RWPE2 (cell line): ENCODE measurements around the gene SMPD3.

Experiments used
- ATAC-seq: fragments of 200-7000 bp; cut with Tn5 transposase; 3 replicates; pipeline ENCODE4 v1.9.1; 2021; ENCODE audit warnings: low read depth
- DNase-seq: peaks from one replicate; pipeline ENCODE4 v3.0.0-alpha.2; 2020; ENCODE audit warnings: low spot score
- H3K27ac ChIP-seq: fragments of 450-650 bp; 2 replicates; pipeline ENCODE4 v1.5.1; 2017; ENCODE audit warnings: mild to moderate bottlenecking; ENCODE audit not compliant: poor library complexity, severe bottlenecking
- H3K27me3 ChIP-seq: fragments of 250-450 bp; sonication (Bioruptor Pico); 2 replicates; pipeline ENCODE4 v1.5.1; 2021; ENCODE audit warnings: mild to moderate bottlenecking, moderate library complexity; ENCODE audit not compliant: insufficient read depth, poor library complexity, severe bottlenecking
- H3K36me3 ChIP-seq: fragments of 250-450 bp; sonication (Bioruptor Pico); 2 replicates; pipeline ENCODE4 v1.5.1; 2020; ENCODE audit warnings: low read depth, mild to moderate bottlenecking, moderate library complexity
- H3K4me1 ChIP-seq: fragments of 250-450 bp; sonication (Bioruptor Pico); 2 replicates; pipeline ENCODE4 v1.5.1; 2021; ENCODE audit warnings: mild to moderate bottlenecking, moderate library complexity; ENCODE audit not compliant: insufficient read depth, poor library complexity, severe bottlenecking
- H3K4me3 ChIP-seq: fragments of 250-450 bp; sonication (Bioruptor Pico); 2 replicates; pipeline ENCODE4 v1.5.1; 2021; ENCODE audit warnings: mild to moderate bottlenecking, moderate library complexity; ENCODE audit not compliant: severe bottlenecking
- H3K9me3 ChIP-seq: fragments of 250-450 bp; sonication (Bioruptor Pico); 2 replicates; pipeline ENCODE4 v1.5.1; 2021; ENCODE audit warnings: mild to moderate bottlenecking, moderate library complexity; ENCODE audit not compliant: severe bottlenecking
- TF ChIP-seq, protein P1 (sequence below): fragments of 450-650 bp; IDR thresholded peaks from one replicate; pipeline ENCODE4 v1.5.1; 2017; ENCODE audit warnings: mild to moderate bottlenecking, moderate library complexity; ENCODE audit not compliant: poor library complexity, severe bottlenecking

SMPD3 gene

GRCh38 chr16:68355447-68356248 is 92.7 kb downstream of the SMPD3 start:
- no peak overlapping the region for H3K27ac ChIP-seq
- peaks cover 30% of the 10 kb centered on the region for H3K36me3 ChIP-seq
- no peaks in the 10 kb centered on the region for H3K4me1 ChIP-seq
- DNase-seq (no peak), ATAC-seq (no peak)
- H3K4me3 ChIP-seq: no peak overlapping the region
- H3K27me3 ChIP-seq: no peaks in the 10 kb centered on the region
- no peaks in the 10 kb centered on the region for H3K9me3 ChIP-seq
- TF ChIP-seq, protein P1, sequence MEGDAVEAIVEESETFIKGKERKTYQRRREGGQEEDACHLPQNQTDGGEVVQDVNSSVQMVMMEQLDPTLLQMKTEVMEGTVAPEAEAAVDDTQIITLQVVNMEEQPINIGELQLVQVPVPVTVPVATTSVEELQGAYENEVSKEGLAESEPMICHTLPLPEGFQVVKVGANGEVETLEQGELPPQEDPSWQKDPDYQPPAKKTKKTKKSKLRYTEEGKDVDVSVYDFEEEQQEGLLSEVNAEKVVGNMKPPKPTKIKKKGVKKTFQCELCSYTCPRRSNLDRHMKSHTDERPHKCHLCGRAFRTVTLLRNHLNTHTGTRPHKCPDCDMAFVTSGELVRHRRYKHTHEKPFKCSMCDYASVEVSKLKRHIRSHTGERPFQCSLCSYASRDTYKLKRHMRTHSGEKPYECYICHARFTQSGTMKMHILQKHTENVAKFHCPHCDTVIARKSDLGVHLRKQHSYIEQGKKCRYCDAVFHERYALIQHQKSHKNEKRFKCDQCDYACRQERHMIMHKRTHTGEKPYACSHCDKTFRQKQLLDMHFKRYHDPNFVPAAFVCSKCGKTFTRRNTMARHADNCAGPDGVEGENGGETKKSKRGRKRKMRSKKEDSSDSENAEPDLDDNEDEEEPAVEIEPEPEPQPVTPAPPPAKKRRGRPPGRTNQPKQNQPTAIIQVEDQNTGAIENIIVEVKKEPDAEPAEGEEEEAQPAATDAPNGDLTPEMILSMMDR: no peak

DNA sequence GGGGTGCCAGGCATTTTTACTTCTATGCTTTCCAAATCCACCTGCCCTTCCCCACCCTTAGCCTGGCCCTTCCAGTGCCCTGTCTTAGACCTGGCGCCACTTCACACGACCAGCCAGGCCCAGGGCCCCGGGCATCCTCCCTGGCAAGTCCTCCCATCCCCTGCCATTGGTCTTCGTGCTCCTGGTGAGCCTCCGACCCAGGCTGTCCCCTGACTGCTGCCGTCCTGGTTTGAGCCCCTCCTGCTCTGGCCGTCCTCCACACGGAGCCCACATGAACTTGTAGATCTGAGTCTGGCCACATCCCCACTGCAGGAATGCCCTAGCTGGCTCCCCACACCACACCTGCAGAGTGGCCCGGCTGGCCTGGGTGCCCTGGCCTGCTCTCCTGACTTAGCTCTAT is 93.5 kb downstream of the SMPD3 start:
- H3K27ac ChIP-seq: no peak overlapping the region
- no peaks in the 10 kb centered on the region for H3K4me1 ChIP-seq
- TF ChIP-seq, protein P1: no peak
- H3K36me3 ChIP-seq: peaks cover 33% of the 10 kb centered on the region
- H3K9me3 ChIP-seq: no peaks in the 10 kb centered on the region
- no peak for ATAC-seq
- H3K27me3 ChIP-seq: no peaks in the 10 kb centered on the region
- H3K4me3 ChIP-seq: no peak overlapping the region
- no peak for DNase-seq

DNA sequence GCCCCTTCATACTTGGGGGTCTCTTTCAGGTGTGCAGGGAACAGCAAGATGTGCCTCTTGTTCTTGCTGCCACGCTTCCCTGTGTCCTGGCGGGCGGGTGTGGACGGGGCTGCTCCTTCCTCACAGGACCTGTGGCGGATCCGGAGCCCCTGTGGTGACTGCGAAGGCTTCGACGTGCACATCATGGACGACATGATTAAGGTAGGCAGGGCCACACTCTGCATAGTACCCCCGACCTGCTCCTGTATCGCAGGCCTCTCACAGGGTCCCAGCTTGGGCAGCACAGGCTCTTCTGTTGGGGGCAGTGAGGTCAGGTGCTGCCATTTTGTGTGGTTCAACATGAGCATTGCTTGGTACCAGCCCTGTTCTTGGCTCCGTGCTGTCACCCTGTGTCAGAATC is 94.9 kb downstream of the SMPD3 start:
- H3K36me3 ChIP-seq: peaks cover 42% of the 10 kb centered on the region
- no peaks in the 10 kb centered on the region for H3K27me3 ChIP-seq
- no peaks in the 10 kb centered on the region for H3K9me3 ChIP-seq
- TF ChIP-seq, protein P1: no peak
- no peak for ATAC-seq
- H3K27ac ChIP-seq: no peak overlapping the region
- no peak for DNase-seq
- no peaks in the 10 kb centered on the region for H3K4me1 ChIP-seq
- H3K4me3 ChIP-seq: no peak overlapping the region

DNA sequence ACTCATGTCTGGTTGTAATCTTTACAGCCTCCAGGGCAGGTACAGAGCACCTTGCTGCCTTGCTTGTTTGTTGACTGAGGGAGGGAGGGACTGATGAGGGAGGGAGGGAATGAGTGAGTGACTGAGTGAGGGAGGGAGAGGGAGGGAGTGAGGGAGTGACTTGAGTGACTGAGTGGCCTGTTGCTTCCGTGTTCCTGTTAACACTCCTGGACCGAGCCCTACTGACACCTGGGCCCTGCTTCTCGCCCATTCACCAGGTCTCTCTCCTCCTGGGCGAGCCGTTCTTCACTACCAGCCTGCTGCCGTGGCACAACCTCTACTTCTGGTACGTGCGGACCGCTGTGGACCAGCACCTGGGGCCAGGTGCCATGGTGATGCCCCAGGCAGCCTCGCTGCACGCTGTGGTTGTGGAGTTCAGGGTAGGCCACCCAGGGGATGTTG is 96.3 kb downstream of the SMPD3 start:
- H3K27ac ChIP-seq: no peak overlapping the region
- ATAC-seq: no peak
- H3K36me3 ChIP-seq: peaks cover 43% of the 10 kb centered on the region
- H3K4me1 ChIP-seq: no peaks in the 10 kb centered on the region
- no peaks in the 10 kb centered on the region for H3K27me3 ChIP-seq
- no peak overlapping the region for H3K4me3 ChIP-seq
- no peaks in the 10 kb centered on the region for H3K9me3 ChIP-seq
- no peak for DNase-seq
- TF ChIP-seq, protein P1: no peak

- H3K27me3 ChIP-seq: no peaks in the 10 kb centered on the region
- peaks cover 44% of the 10 kb centered on the region for H3K36me3 ChIP-seq
- DNase-seq (no peak), ATAC-seq (no peak)
- TF ChIP-seq, protein P1: no peak
- H3K9me3 ChIP-seq: no peaks in the 10 kb centered on the region
- H3K27ac ChIP-seq: no peak overlapping the region
- H3K4me3 ChIP-seq: no peak overlapping the region
- H3K4me1 ChIP-seq: no peaks in the 10 kb centered on the region
Observed at GRCh38 chr16:68351463-68351862, 96.8 kb downstream of the SMPD3 start.
